ENCODE results near the gene PTGFRN. TPM values are rescaled to one million over a fixed set of nuclear protein-coding genes. Genes with fewer than 3 reads are reported as not detected.

Gene PTGFRN
- total and polyA plus RNA-seq, 2 of the 8 experiments (the other 6 are each of a cell fraction or from before 2014, with no cell fraction given) = 13.0 to 32.6 TPM

DNA sequence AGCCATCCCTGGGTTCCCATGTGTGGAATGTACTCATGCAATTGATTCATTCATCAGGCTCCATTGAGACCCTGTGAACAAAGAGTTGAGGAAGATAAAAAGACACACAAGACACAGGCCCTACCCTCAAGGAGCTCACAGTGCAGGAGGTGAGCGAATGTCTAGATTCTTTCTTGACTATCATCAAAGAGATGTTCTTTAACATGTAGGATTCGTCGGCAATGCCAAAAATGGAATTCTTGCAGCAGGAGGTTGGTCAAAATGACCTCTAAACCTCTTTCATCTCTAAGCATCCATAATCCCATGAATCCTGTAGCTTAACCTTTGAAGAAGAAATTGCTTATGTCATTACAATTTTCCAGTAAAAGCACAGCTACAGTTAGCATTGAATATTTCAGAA lies 122.5 kb downstream of the PTGFRN start (continued):
- no peak for TF ChIP-seq SAP30 (IDR thresholded peaks at IDR 0.05; ENCODE audit: insufficient read depth, insufficient replicate concordance, low read length)
- TF ChIP-seq, protein P1, sequence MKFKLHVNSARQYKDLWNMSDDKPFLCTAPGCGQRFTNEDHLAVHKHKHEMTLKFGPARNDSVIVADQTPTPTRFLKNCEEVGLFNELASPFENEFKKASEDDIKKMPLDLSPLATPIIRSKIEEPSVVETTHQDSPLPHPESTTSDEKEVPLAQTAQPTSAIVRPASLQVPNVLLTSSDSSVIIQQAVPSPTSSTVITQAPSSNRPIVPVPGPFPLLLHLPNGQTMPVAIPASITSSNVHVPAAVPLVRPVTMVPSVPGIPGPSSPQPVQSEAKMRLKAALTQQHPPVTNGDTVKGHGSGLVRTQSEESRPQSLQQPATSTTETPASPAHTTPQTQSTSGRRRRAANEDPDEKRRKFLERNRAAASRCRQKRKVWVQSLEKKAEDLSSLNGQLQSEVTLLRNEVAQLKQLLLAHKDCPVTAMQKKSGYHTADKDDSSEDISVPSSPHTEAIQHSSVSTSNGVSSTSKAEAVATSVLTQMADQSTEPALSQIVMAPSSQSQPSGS (IDR thresholded peaks at IDR 0.05; ENCODE audit: low read length) = no peak

All from H1 (cell line).